Ishikawa (cell line): ENCODE results near the gene SPRR3.

Experiments
- CEBPB ChIP-seq: IDR thresholded peaks from 2 replicates; pipeline ENCODE4 v1.6.1; 2012
- EP300 ChIP-seq: IDR thresholded peaks from 2 replicates; pipeline ENCODE4 v1.6.1; 2012; ENCODE audit warnings: borderline replicate concordance

- TF ChIP-seq EP300: no peak
- TF ChIP-seq CEBPB: no peak
Measured at GRCh38 chr1:152972196-152972886, 29.2 kb upstream of the SPRR3 start.
